ENCODE data around the gene AS3MT.

AS3MT gene

GRCh38 chr10:102888048-102888447 lies 18.8 kb downstream of the AS3MT start:
- no peaks in the 10 kb centered on the region for H3K9me3 ChIP-seq (ENCODE audit: insufficient read depth, low read depth, low read length)
- no peak overlapping the region for H3K4me2 ChIP-seq (ENCODE audit: low read depth, low read length, poor library complexity, severe bottlenecking)
- no peaks in the 10 kb centered on the region for H3F3A ChIP-seq (ENCODE audit: low read depth)
- no peaks in the 10 kb centered on the region for H3K36me3 ChIP-seq (ENCODE audit: insufficient read depth, low read length)
- no peaks in the 10 kb centered on the region for H4K20me1 ChIP-seq (ENCODE audit: insufficient read depth, low read length, poor library complexity, severe bottlenecking)
- H3K9ac ChIP-seq (ENCODE audit: low read depth, low read length, poor library complexity, severe bottlenecking), result no peak overlapping the region
- H3K27me3 ChIP-seq (ENCODE audit: insufficient read depth, low read length, poor library complexity, severe bottlenecking), result no peaks in the 10 kb centered on the region
- no peak overlapping the region for H3K4me3 ChIP-seq (ENCODE audit: low read length, poor library complexity, severe bottlenecking)
- H3K9me2 ChIP-seq (replicated peaks; ENCODE audit: low read depth, low read length), result no peaks in the 10 kb centered on the region
- no peaks in the 10 kb centered on the region for H3K4me1 ChIP-seq (ENCODE audit: insufficient read depth, low read length, poor library complexity, severe bottlenecking)
- H3K79me2 ChIP-seq (ENCODE audit: insufficient read depth, low read length), result no peaks in the 10 kb centered on the region
- H2AFZ ChIP-seq (ENCODE audit: low read length), result no peak overlapping the region
- no peak for TF ChIP-seq EZH2phosphoT487 (IDR thresholded peaks at IDR 0.05; ENCODE audit: borderline replicate concordance)
- TF ChIP-seq CTCF (conservative IDR thresholded peaks at IDR 0.05; ENCODE audit: low read length), result no peak

- Histone ChIP-seq H3K27me3 (ENCODE audit: insufficient read depth, low read length, poor library complexity, severe bottlenecking) (no peaks in the 10 kb centered on the region), H3K4me2 (ENCODE audit: low read depth, low read length, poor library complexity, severe bottlenecking) (no peak overlapping the region), H3K36me3 (ENCODE audit: insufficient read depth, low read length) (no peaks in the 10 kb centered on the region), H2AFZ (ENCODE audit: low read length) (no peak overlapping the region), H4K20me1 (ENCODE audit: insufficient read depth, low read length, poor library complexity, severe bottlenecking) (no peaks in the 10 kb centered on the region), H3K4me1 (ENCODE audit: insufficient read depth, low read length, poor library complexity, severe bottlenecking) (no peaks in the 10 kb centered on the region), H3K9ac (ENCODE audit: low read depth, low read length, poor library complexity, severe bottlenecking) (no peak overlapping the region), H3K4me3 (ENCODE audit: low read length, poor library complexity, severe bottlenecking) (no peak overlapping the region), H3K9me3 (ENCODE audit: insufficient read depth, low read depth, low read length) (no peaks in the 10 kb centered on the region), H3K9me2 (replicated peaks; ENCODE audit: low read depth, low read length) (no peaks in the 10 kb centered on the region), H3K79me2 (ENCODE audit: insufficient read depth, low read length) (no peaks in the 10 kb centered on the region), H3F3A (ENCODE audit: low read depth) (no peaks in the 10 kb centered on the region)
- no peak for TF ChIP-seq EZH2phosphoT487 (IDR thresholded peaks at IDR 0.05; ENCODE audit: borderline replicate concordance)
- TF ChIP-seq CTCF (conservative IDR thresholded peaks at IDR 0.05; ENCODE audit: low read length), result no peak
Measured at GRCh38 chr10:102894466-102895213, 25.4 kb downstream of the AS3MT start.

- no peak overlapping the region for H3K4me2 ChIP-seq (ENCODE audit: low read depth, low read length, poor library complexity, severe bottlenecking)
- H4K20me1 ChIP-seq (ENCODE audit: insufficient read depth, low read length, poor library complexity, severe bottlenecking), result no peaks in the 10 kb centered on the region
- H3K9ac ChIP-seq (ENCODE audit: low read depth, low read length, poor library complexity, severe bottlenecking), result no peak overlapping the region
- TF ChIP-seq CTCF (conservative IDR thresholded peaks at IDR 0.05; ENCODE audit: low read length), result no peak
- H3K36me3 ChIP-seq (ENCODE audit: insufficient read depth, low read length), result no peaks in the 10 kb centered on the region
- no peaks in the 10 kb centered on the region for H3K9me2 ChIP-seq (replicated peaks; ENCODE audit: low read depth, low read length)
- no peaks in the 10 kb centered on the region for H3K27me3 ChIP-seq (ENCODE audit: insufficient read depth, low read length, poor library complexity, severe bottlenecking)
- H3K4me1 ChIP-seq (ENCODE audit: insufficient read depth, low read length, poor library complexity, severe bottlenecking), result no peaks in the 10 kb centered on the region
- no peaks in the 10 kb centered on the region for H3K79me2 ChIP-seq (ENCODE audit: insufficient read depth, low read length)
- no peaks in the 10 kb centered on the region for H3K9me3 ChIP-seq (ENCODE audit: insufficient read depth, low read depth, low read length)
- no peak overlapping the region for H2AFZ ChIP-seq (ENCODE audit: low read length)
- no peaks in the 10 kb centered on the region for H3F3A ChIP-seq (ENCODE audit: low read depth)
- H3K4me3 ChIP-seq (ENCODE audit: low read length, poor library complexity, severe bottlenecking), result no peak overlapping the region
Measured at GRCh38 chr10:102900006-102900405, 30.7 kb downstream of the AS3MT start.
